ENCODE data around the gene FAT2.

The FAT2 gene

GRCh38 chr5:151591144-151591819 lies at the start of gene FAT2:
FAT2 (minus strand) TSS chr5:151591331; CDS start chr5:151568931, 22,400 bp downstream.
- peak in 1 of 51 donors; percentile 14 for DNase-seq

- no peak for DNase-seq
Observed at GRCh38 chr5:151638619-151639018, 47.5 kb upstream of the FAT2 start.

GRCh38 chr5:151637676-151638075 lies 46.5 kb upstream of the FAT2 start:
- DNase-seq: no peak

- DNase-seq: no peak
Observed at GRCh38 chr5:151633892-151634291, 42.8 kb upstream of the FAT2 start.

- DNase-seq: no peak
Observed at GRCh38 chr5:151632941-151633340, 41.8 kb upstream of the FAT2 start.

GRCh38 chr5:151632524-151632923 lies 41.4 kb upstream of the FAT2 start:
- peak in 3 of 51 donors; percentile 4 to 23 (median 10) for DNase-seq

- no peak for DNase-seq
Observed at GRCh38 chr5:151631941-151632340, 40.8 kb upstream of the FAT2 start.

GRCh38 chr5:151630088-151630487 lies 39.0 kb upstream of the FAT2 start:
- DNase-seq: no peak

- DNase-seq: no peak
Observed at GRCh38 chr5:151628112-151628823, 37.1 kb upstream of the FAT2 start.

- DNase-seq: no peak
Observed at GRCh38 chr5:151627650-151628049, 36.5 kb upstream of the FAT2 start.

GRCh38 chr5:151625285-151625684 lies 34.2 kb upstream of the FAT2 start:
- DNase-seq: no peak

- peak in 2 of 51 donors; percentile 2 to 33 for DNase-seq
Observed at GRCh38 chr5:151624476-151624875, 33.3 kb upstream of the FAT2 start.

- DNase-seq: no peak
Observed at GRCh38 chr5:151622367-151623088, 31.4 kb upstream of the FAT2 start.

GRCh38 chr5:151620461-151620840 lies 29.3 kb upstream of the FAT2 start:
- no peak for DNase-seq

GRCh38 chr5:151619812-151620460 lies 28.8 kb upstream of the FAT2 start:
- no peak for DNase-seq

GRCh38 chr5:151618907-151619306 lies 27.8 kb upstream of the FAT2 start:
- DNase-seq: no peak

GRCh38 chr5:151617841-151618710 lies 26.9 kb upstream of the FAT2 start:
- DNase-seq: no peak

- peak in 1 of 51 donors; percentile 27 for DNase-seq
Observed at GRCh38 chr5:151617383-151617840, 26.3 kb upstream of the FAT2 start.

- DNase-seq: peak in 1 of 51 donors; percentile 7
Observed at GRCh38 chr5:151615431-151615830, 24.3 kb upstream of the FAT2 start.

- DNase-seq: no peak
Observed at GRCh38 chr5:151614565-151614964, 23.4 kb upstream of the FAT2 start.
